Activated CD8-positive, alpha-beta memory T cell treated with anti-CD3 and anti-CD28 coated beads, Interleukin-2, amount 50 U/mL, for 24 hours (primary cell): ENCODE results near the gene OPCML.

Source experiments
- DNase-seq: peaks from one replicate; pipeline ENCODE4 v3.0.0-alpha.2; 2020; ENCODE audit errors: extremely low read depth

The OPCML gene

GRCh38 chr11:132563050-132563449, 969.3 kb downstream of the OPCML start:
- no peak for DNase-seq

- DNase-seq, result no peak
Observed at GRCh38 chr11:132561937-132562336, 970.4 kb downstream of the OPCML start.

- no peak for DNase-seq
Observed at GRCh38 chr11:132559331-132560036, 972.8 kb downstream of the OPCML start.

GRCh38 chr11:132556316-132556715, 976.0 kb downstream of the OPCML start:
- no peak for DNase-seq

GRCh38 chr11:132555617-132556016, 976.7 kb downstream of the OPCML start:
- no peak for DNase-seq

GRCh38 chr11:132551016-132551415, 981.3 kb downstream of the OPCML start:
- DNase-seq, result no peak

GRCh38 chr11:132549561-132549960, 982.7 kb downstream of the OPCML start:
- DNase-seq, result no peak

GRCh38 chr11:132549001-132549400, 983.3 kb downstream of the OPCML start:
- no peak for DNase-seq

- no peak for DNase-seq
Observed at GRCh38 chr11:132544007-132544406, 988.3 kb downstream of the OPCML start.

GRCh38 chr11:132541794-132542193, 990.5 kb downstream of the OPCML start:
- no peak for DNase-seq

GRCh38 chr11:132540581-132540980, 991.7 kb downstream of the OPCML start:
- no peak for DNase-seq

- DNase-seq, result no peak
Observed at GRCh38 chr11:132539590-132540368, 992.5 kb downstream of the OPCML start.

GRCh38 chr11:132538642-132539041, 993.7 kb downstream of the OPCML start:
- DNase-seq, result no peak

- no peak for DNase-seq
Observed at GRCh38 chr11:132535830-132536229, 996.5 kb downstream of the OPCML start.

- DNase-seq, result no peak
Observed at GRCh38 chr11:132531921-132532320, 1000.4 kb downstream of the OPCML start.

- DNase-seq, result no peak
Observed at GRCh38 chr11:132528181-132528580, 1004.1 kb downstream of the OPCML start.

GRCh38 chr11:132523929-132524328, 1008.4 kb downstream of the OPCML start:
- DNase-seq, result no peak

- no peak for DNase-seq
Observed at GRCh38 chr11:132520199-132520598, 1012.1 kb downstream of the OPCML start.

GRCh38 chr11:132519241-132519815, 1013.0 kb downstream of the OPCML start:
- DNase-seq, result no peak

GRCh38 chr11:132504501-132505041, 1027.7 kb downstream of the OPCML start:
- no peak for DNase-seq

- no peak for DNase-seq
Observed at GRCh38 chr11:132501356-132501755, 1030.9 kb downstream of the OPCML start.

GRCh38 chr11:132499661-132500060, 1032.6 kb downstream of the OPCML start:
- no peak for DNase-seq

GRCh38 chr11:132496341-132496740, 1036.0 kb downstream of the OPCML start:
- no peak for DNase-seq
